Measurements from ENCODE around the gene PLA2G15. TPM values are rescaled to one million over a fixed set of nuclear protein-coding genes. Genes with fewer than 3 reads are reported as not detected.

The PLA2G15 gene
- polyA plus RNA-seq, 1 experiment: 15.7 TPM

GRCh38 chr16:68252383-68252782 is 7.2 kb downstream of the PLA2G15 start:
- no peak for DNase-seq (ENCODE audit: low read depth, low spot score)
- CTCF ChIA-PET: interaction anchor here (1.1 kb wide), 1 partner anchor 77 kb away, joined by 5 read pairs; no protein-coding TSS in a partner anchor
- POLR2A ChIA-PET: interaction anchor here (1.4 kb wide), 1 partner anchor 12 kb away, joined by 4 read pairs; the partner anchor contains the start of gene SLC7A6
- TF ChIP-seq CTCF (IDR thresholded peaks at IDR 0.05; ENCODE audit: low read depth, low read length): no peak
- Histone ChIP-seq H3K9me3 (ENCODE audit: control insufficient read depth, insufficient read depth, low read length) (no peaks in the 10 kb centered on the region), H3K4me3 (ENCODE audit: low read depth, low read length) (no peak overlapping the region), H3K27ac (ENCODE audit: low read depth, low read length) (no peak overlapping the region), H3K27me3 (ENCODE audit: control insufficient read depth, insufficient read depth, low read length) (no peaks in the 10 kb centered on the region)

GRCh38 chr16:68253721-68254120 is 8.5 kb downstream of the PLA2G15 start:
- no peak overlapping the region for H3K4me3 ChIP-seq (ENCODE audit: low read depth, low read length)
- H3K27me3 ChIP-seq (ENCODE audit: control insufficient read depth, insufficient read depth, low read length): no peaks in the 10 kb centered on the region
- no peak for TF ChIP-seq CTCF (IDR thresholded peaks at IDR 0.05; ENCODE audit: low read depth, low read length)
- no peak overlapping the region for H3K27ac ChIP-seq (ENCODE audit: low read depth, low read length)
- ChIA-PET POLR2A (no interaction called here), CTCF (no interaction called here)
- no peaks in the 10 kb centered on the region for H3K9me3 ChIP-seq (ENCODE audit: control insufficient read depth, insufficient read depth, low read length)
- DNase-seq (ENCODE audit: low read depth, low spot score): no peak

- Histone ChIP-seq H3K9me3 (ENCODE audit: control insufficient read depth, insufficient read depth, low read length) (no peaks in the 10 kb centered on the region), H3K27ac (ENCODE audit: low read depth, low read length) (no peak overlapping the region), H3K4me3 (ENCODE audit: low read depth, low read length) (no peak overlapping the region), H3K27me3 (ENCODE audit: control insufficient read depth, insufficient read depth, low read length) (no peaks in the 10 kb centered on the region)
- ChIA-PET CTCF (interaction anchor here (1.7 kb wide), 1 partner anchor 9 kb away, joined by 7 read pairs; the partner anchor contains the start of gene SLC7A6), POLR2A (no interaction called here)
- no peak for TF ChIP-seq CTCF (IDR thresholded peaks at IDR 0.05; ENCODE audit: low read depth, low read length)
- DNase-seq (ENCODE audit: low read depth, low spot score): no peak
Observed at GRCh38 chr16:68255712-68256111, 10.5 kb downstream of the PLA2G15 start.

GRCh38 chr16:68257251-68257905 is 12.2 kb downstream of the PLA2G15 start:
- H3K27ac ChIP-seq (ENCODE audit: low read depth, low read length): peak overlapping the region; percentile 70
- ChIA-PET POLR2A (interaction anchor here (1.3 kb wide), 1 partner anchor 54 kb away, joined by 4 read pairs; the partner anchor contains the start of genes PRMT7 and SLC7A6OS), CTCF (interaction anchor here (1.1 to 1.7 kb wide), 3 partner anchors 26 to 163 kb away, joined by 3 to 9 read pairs (median 6); no protein-coding TSS in a partner anchor)
- H3K4me3 ChIP-seq (ENCODE audit: low read depth, low read length): no peak overlapping the region
- no peak for DNase-seq (ENCODE audit: low read depth, low spot score)
- no peaks in the 10 kb centered on the region for H3K9me3 ChIP-seq (ENCODE audit: control insufficient read depth, insufficient read depth, low read length)
- H3K27me3 ChIP-seq (ENCODE audit: control insufficient read depth, insufficient read depth, low read length): no peaks in the 10 kb centered on the region
- TF ChIP-seq CTCF (IDR thresholded peaks at IDR 0.05; ENCODE audit: low read depth, low read length): no peak
